ENCODE measurements around the gene OR4D9.
"Not testable (repeated sequence)": the region's sequence is repeated elsewhere in the genome, so short reads cannot be mapped to it uniquely, and the experiment has no call there.

OR4D9 gene

GRCh38 chr11:59510941-59511589 lies at the start of gene OR4D9:
TSS of gene OR4D9 (plus strand) at chr11:59511539. CDS start at chr11:59514913, 3,374 bp downstream.
- no peak for DNase-seq

DNA sequence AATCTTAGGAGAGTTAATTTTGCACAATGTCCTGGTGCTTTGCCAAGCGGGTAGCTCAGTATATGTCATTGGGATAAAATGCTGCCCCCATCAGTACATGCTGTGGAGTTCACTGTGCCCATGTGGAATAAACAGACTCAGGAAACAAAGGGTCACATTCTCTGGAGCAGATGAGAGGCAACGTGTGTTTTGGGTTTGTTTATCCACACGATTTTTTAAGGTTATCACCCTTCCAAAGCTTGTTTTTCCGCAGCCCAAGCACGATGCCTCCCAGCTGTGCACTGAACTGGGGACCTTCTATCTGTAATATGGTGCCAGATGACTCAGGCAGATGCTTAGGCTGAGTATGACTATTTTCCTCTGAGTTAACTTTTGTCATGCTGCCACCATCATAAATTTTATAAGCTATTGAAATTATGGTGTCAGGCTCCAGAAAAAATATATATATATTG lies 48.1 kb upstream of the OR4D9 start:
- DNase-seq = peak; percentile 56

DNA sequence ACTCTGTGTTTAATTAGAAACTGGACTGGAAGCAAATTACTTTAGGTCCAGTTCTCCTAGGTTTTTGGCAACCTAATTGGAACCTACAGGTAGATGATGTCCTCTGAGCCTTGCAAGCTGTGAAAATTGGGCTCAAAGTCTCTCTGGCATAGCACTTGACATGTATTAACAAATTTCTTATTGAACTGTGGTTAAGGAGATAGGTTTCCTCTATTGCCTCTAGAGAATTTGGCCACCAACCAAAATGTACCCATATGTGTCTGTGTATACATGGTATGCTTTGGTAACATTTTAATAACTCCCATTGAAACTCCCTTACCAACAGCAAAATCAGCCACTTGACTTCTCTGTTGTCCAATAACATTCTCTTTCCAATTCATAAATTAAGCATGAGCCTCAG lies 38.3 kb upstream of the OR4D9 start, which contains the start of gene OR4D10:
Gene OR4D10, plus strand, starts transcription at position 301 of the 400 bp plus-strand sequence. CDS start 4,115 bp downstream, outside the sequence.
- no peak for DNase-seq

- DNase-seq = no peak
Measured at GRCh38 chr11:59475176-59475575, 36.2 kb upstream of the OR4D9 start.

- DNase-seq = no peak
Measured at GRCh38 chr11:59479906-59480305, 31.4 kb upstream of the OR4D9 start.

- DNase-seq = no peak
Measured at GRCh38 chr11:59480359-59480758, 31.0 kb upstream of the OR4D9 start.

DNA sequence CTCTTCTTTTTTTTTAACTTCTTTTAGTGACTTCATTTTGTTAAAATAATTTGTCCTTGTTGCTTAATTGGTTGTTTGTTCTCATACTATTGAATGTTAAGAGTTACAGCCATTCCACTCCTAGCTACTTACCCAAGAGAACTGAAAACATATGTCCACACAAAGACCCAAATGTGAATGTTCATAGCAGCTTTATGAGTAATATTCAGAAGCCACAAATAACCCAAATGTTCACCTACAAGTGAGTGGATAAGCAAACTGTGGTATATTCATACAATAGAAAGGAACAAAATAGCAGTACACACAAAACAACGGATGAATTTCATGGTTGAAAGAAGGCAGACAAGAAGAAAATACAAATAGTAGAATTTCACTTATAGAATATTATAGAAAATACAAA lies 9.4 kb upstream of the OR4D9 start:
- DNase-seq = no peak

- DNase-seq = no peak
Measured at GRCh38 chr11:59503276-59503675, 8.1 kb upstream of the OR4D9 start, which contains the start of gene OR4D11. TSS of gene OR4D11 (plus strand) at chr11:59503576. CDS start at chr11:59503576, 0 bp downstream.

DNA sequence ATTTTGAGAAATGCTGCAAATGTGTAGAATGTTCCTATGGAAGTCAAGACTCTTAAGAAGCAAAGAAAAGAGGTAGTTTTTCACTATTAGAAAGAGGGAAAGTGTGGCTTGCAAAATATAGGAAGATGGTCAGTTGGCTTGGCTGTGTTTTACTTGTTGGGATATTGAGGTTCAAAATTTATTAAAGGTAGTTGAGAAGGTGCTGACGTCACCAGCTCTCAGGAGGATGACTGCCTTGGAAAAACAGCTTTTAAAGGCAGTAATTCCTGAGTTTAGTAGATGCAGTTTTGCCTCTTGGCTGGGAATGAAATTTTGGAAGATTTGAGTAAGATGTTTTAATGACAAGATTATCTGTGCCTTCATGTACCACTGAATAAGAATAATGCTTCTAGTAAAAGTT lies 336 bp downstream of the OR4D9 start:
- DNase-seq = no peak

DNA sequence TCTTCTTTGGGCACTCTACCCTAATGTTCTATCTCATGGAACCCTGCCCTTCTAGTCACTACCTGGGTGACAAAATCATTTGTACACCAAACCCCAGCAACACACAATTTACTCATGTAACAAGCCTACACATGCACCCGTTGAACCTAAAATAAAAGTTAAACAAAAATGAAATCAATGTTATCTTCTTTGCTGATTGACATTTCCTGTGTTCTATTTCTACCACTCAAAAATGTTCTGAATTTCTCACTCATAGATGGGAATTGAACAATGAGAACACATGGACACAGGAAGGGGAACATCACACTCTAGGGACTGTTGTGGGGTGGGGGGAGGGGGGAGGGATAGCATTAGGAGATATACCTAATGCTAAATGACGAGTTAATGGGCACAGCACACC lies 8.8 kb downstream of the OR4D9 start:
- DNase-seq = not testable (repeated sequence)

GRCh38 chr11:59520741-59521140 lies 9.4 kb downstream of the OR4D9 start:
- DNase-seq = no peak

DNA sequence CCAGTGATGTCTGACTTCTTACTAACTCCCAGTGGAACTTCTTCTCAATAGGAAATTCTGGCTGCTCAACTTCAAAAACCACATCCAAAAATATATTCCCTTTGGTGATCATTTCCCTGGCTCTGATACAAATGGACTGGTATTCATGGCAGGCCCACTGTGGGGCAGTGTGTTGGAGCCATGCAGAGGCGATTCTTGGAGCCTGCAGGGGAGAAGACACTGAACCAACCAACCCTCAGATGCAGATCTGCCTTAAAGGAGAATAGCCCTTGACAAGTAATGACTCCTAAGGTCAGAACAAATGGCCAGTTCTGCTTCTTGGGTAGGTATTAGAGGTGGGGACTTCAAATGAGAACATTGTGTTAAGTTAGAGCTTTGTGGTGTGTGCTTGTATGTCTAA lies 12.2 kb downstream of the OR4D9 start:
- DNase-seq = no peak

DNA sequence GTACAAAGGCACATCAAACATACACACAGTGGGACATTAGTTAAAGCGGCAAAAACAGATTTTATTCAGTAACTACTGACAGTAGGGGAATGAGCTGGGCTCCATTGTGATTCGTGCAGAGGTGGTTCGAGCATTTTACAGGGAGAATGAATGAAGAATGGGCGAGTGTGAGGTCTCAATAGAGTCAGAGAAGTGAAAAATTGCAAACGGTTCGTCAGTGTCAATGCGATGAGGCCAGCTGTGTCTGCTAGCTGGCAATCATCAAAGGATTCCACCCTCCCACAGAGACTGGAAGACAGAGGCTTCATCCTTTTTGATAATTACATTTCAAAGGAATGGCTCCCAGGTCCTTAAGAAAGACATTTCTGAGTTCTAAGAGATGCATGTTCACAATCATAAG lies 17.4 kb downstream of the OR4D9 start:
- DNase-seq = no peak

- DNase-seq = no peak
Measured at GRCh38 chr11:59532620-59533019, 21.3 kb downstream of the OR4D9 start.

GRCh38 chr11:59534676-59535075 lies 23.3 kb downstream of the OR4D9 start:
- DNase-seq = no peak

DNA sequence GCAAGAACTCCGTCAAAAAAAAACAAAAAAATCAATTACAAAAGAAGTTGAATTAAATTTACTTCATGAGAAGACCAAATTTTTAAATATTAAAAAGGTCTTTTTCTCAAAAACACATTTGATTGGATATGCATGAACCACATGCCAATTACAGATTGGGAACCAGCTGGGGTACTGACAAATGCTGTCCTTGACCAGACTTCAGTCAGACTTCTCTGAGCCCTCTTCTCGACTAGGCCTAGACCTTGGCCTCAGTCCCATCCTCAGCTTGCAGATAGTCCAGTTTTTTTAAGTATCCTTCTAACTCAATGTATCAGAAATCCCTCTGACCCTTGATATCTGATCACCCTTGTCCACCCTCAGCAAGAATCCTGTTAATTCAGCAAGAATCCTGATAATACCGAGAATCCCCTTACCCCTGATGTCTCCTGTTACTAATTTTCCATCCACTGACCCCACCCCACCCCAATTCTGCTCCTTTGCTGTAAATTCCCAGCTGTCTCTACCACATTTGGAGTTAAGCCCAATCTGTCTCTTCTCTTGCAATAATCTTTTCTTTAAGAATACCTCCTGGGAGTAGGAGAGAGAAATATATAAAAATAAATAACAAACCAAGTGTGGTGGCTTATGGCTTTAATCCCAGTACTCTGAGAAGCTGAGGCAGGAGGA lies 30.9 kb downstream of the OR4D9 start:
- no peak for DNase-seq

DNA sequence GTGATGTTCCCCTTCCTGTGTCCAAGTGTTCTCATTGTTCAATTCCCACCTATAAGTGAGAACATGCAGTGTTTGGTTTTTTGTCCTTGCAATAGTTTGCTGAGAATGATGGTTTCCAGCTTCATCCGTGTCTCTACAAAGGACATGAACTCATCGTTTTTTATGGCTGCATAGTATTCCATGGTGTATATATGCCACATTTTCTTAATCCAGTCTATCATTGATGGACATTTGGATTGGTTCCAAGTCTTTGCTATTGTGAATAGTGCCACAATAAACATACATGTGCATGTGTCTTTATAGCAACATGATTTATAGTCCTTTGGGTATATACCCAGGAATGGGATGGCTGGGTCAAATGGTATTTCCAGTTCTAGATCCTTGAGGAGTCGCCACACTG lies 32.4 kb downstream of the OR4D9 start:
- DNase-seq = not testable (repeated sequence)

GRCh38 chr11:59544869-59545178 lies 33.5 kb downstream of the OR4D9 start:
- no peak for DNase-seq

DNA sequence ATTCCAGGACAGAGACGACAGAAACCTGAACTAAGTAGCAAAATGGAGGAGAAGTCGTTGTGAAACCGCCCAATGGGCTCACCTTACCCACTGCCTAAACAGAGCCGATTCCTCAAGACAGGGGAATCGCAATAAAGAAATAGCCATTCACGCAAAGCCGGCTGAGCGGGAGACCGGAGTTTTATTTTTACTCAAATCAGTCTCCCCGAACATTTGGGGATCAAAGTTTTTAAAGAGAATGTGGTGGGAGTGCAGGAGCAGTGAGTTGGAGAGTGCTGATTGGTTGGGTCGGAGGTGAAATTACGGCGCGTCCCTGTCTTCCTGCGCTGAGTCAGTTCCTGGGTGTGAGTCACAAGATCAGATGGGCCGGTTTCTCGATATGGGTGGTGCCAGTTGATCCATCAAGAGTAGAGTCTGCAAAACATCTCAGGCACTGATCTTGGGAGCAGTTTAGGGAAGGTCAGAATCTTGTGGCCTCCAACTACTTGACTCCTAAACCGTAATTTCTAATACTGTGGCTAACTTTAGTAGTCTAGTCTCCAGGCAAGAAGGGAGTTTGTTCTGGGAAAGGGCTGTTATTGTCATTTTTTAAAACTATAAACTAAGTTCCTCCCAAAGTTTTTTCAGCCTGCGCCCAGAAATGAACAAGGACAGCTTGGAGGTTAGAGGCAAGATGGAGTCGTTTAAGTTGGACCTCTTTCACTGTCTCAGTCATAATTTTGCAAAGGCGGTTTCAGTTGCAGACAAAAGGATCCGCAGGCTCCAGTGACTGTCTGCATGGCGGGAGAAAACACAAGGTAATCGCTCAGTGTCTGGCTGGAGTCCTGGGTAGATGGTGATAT lies 34.1 kb downstream of the OR4D9 start:
- peak; percentile 74 for DNase-seq

GRCh38 chr11:59547605-59548308 lies 36.4 kb downstream of the OR4D9 start:
- not testable (repeated sequence) for DNase-seq

- no peak for DNase-seq
Measured at GRCh38 chr11:59548309-59548656, 36.9 kb downstream of the OR4D9 start.

DNA sequence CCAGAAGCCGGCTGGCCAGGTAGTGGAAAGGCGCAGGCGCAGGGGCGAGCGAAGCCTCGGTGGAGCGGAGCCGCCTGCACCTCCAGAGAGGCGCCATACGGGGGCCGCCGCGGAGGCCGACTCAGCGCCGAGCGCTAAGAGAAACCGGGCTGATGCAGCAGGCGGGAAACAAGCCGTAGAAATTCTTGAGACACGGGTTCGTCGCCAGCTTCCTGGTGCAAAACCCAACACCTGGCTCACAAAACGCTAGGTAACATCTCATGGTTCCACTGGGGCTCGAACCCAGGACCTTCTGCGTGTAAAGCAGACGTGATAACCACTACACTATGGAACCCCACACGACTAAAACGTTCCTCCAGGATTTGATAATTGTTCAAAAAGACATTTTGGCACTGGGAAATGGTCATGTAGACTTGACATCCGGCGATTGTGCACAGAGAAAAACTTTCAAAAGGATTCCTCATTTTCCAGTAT lies 39.1 kb downstream of the OR4D9 start:
- peak; percentile 97 for DNase-seq

All from HCEC 1CT (cell line).